Neural progenitor cell (in vitro differentiated cells): ENCODE data around the gene FRMPD4.

ENCODE experiments used
- CTCF ChIP-seq: fragments of 200-600 bp; sonication (generic); IDR thresholded peaks from 2 replicates; pipeline ENCODE4 v1.5.1; 2017; ENCODE audit warnings: antibody characterized with exemption, mild to moderate bottlenecking
- EZH2 ChIP-seq: fragments of 200-600 bp; sonication (generic); IDR thresholded peaks from 2 replicates; pipeline ENCODE4 v1.6.1; 2017; ENCODE audit warnings: antibody characterized with exemption, mild to moderate bottlenecking, moderate library complexity
- EZH2phosphoT487 ChIP-seq: fragments of 200-600 bp; sonication (generic); IDR thresholded peaks from 2 replicates; pipeline ENCODE4 v1.6.1; 2017; ENCODE audit warnings: antibody characterized with exemption

- TF ChIP-seq CTCF = no peak
- no peak for TF ChIP-seq EZH2
- TF ChIP-seq EZH2phosphoT487 = no peak
Measured at GRCh38 chrX:12344954-12345353, 206.7 kb downstream of the FRMPD4 start.
